HG03060 (cell line): ENCODE data around the gene PLPPR3.
"Not testable (repeated sequence)": the region's sequence is repeated elsewhere in the genome, so short reads cannot be mapped to it uniquely, and the experiment has no call there.

Experiments used
- ATAC-seq: cut with Tn5 transposase; IDR thresholded peaks from one replicate; pipeline ENCODE4 v1.9.1; 2021; ENCODE audit warnings: low read depth, moderate number of reproducible peaks; ENCODE audit not compliant: unreplicated experiment

Gene PLPPR3

DNA sequence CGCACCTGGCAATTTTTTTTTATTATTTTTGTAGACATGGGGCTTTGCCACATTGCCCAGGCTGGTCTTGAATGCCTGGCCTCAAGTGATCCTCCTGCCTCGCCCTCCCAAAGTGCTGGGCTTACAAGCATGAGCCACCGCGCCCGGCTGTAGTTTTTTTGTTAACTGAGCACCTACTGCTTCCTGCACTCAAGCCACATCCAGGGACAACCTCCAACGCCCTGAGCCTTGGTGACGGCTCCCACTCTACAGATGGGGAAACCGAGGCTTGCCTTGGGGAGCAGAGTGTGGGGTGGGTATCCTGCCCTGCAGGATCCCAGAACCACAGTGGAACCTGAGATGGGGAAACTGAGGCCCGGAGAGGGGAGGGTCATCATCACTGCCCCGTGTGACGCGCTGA is 33.4 kb upstream of the PLPPR3 start:
- ATAC-seq, result no peak

DNA sequence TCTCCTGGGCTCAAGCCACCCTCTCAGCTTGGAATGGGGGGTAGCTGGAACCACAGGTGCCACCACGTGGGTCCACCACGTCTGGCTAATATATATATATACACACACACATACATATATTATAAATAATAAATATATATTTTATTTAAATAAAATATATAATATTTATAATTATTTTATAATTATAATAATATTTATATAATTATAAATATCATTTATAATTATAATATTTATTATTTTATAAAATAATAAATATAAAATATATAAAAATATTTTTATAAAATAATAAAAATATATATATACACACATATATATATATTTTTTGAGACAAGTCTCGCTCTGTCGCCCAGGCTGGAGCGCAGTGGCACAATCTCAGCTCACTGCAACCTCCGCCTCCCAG is 32.8 kb upstream of the PLPPR3 start:
- no peak for ATAC-seq

DNA sequence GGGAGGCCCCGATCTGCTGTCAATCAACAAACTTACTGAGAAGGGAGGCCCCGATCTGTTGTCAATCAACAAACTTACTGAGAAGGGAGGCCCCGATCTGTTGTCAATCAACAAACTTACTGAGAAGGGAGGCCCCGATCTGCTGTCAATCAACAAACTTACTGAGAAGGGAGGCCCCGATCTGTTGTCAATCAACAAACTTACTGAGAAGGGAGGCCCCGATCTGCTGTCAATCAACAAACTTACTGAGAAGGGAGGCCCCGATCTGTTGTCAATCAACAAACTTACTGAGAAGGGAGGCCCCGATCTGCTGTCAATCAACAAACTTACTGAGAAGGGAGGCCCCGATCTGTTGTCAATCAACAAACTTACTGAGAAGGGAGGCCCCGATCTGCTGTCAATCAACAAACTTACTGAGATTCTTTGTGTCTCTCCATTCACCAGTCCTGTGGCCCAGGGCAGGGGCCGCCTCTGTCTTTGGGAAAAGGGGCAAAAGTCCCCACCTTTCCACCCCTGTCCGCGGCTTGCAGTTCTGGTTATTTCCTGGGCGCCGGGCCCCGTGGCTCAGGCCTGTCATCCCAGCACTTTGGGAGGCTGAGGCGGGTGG is 32.0 kb upstream of the PLPPR3 start:
- not testable (repeated sequence) for ATAC-seq

DNA sequence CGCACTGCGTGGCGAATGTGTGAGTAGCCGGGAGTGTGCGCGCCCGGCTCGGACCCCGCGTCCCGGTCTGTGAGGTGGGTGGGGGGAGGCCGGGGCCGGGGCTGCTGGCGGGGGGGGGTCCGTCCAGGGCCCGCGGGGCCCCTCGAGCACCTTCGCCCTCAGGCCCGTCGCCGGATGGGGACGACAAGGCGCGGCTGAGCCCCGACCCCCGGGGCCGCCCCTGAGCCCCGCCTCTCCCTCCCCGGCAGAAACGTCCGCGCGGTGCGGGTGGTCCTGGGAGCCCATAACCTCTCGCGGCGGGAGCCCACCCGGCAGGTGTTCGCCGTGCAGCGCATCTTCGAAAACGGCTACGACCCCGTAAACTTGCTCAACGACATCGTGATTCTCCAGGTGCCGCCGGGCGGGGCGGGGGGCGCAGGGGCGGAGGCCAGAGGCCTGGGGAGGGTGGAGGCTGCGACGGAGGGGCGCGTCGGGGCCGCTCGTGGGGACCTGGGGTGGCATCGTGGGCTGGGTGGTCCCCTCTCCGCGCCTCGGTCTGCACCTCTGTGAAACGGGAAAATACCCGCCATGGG is 31.3 kb upstream of the PLPPR3 start:
- no peak for ATAC-seq

DNA sequence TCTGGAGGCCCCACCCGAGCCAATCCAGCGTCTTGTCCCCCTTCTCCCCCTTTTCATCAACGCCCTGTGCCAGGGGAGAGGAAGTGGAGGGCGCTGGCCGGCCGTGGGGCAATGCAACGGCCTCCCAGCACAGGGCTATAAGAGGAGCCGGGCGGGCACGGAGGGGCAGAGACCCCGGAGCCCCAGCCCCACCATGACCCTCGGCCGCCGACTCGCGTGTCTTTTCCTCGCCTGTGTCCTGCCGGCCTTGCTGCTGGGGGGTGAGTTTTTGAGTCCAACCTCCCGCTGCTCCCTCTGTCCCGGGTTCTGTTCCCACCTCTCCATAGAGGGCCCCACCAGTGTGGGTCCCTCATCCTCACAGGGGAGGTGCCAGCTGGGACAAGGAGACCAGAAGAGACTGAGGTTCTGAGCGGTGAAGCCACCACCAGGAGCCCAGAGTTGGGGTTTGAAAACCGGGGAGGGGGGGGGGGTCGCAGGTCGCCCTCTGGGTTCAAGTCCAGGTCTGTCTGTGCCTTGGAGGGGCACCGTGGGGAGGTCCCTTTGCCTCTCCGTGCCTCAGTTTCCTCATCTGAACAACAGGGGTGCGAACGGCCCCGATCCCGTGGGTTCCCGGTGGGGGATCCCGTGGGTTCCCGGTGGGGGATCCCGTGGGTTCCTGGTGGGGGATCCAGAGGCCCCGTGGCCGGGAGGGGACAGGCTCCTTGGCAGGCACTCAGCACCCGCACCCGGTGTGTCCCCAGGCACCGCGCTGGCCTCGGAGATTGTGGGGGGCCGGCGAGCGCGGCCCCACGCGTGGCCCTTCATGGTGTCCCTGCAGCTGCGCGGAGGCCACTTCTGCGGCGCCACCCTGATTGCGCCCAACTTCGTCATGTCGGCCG is 30.6 kb upstream of the PLPPR3 start, which contains the start of gene ELANE:
TSS of gene ELANE (plus strand) at position 168 of the 878 bp plus-strand sequence. CDS start at position 194, 26 bp downstream.
- no peak for ATAC-seq

DNA sequence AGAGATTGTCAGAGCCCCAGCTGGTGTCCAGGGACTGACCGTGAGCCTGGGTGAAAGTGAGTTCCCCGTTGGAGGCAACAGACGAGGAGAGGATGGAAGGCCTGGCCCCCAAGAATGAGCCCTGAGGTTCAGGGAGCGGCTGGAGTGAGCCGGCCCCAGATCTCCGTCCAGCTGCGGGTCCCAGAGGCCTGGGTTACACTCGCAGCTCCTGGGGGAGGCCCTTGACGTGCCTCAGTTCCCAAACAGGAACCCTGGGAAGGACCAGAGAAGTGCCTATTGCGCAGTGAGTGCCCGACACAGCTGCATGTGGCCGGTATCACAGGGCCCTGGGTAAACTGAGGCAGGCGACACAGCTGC is 29.2 kb upstream of the PLPPR3 start:
- no peak for ATAC-seq

DNA sequence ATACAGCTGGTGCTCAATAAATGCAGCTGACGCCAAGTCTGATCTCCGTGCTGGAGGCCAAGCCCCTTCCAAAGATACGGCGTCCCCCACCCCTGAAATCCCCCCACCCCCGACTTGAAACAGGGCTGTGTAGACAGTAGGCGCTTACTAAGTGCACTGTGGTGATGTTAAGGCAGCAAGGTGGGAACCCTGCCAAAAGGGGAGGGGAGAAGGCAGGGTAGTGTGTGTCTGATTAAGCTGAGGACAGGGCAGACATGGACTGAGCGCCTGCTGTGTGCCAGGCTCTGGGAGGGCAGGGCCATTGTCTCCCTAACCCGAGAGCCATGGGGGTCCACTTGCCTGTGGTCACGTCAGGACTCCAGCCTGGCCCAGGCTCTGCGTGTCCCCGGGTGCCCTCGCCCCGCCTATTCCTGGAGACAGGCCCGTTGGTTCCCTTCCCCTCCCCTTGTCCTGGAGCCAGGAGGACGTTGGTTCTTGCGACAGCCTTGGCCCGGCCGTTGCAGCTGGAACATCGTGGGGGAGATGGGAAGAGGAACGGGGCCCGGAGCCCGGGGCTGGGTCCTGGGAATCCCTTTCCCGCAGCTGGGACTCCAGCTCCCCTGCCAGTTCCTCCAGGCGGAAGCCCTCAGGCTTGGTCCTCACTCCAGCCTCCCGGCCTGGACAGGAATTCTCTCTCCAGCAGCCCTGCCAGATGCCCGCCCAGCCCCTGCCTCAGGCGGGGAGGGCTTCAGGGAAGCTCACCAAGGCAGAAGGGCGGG is 28.6 kb upstream of the PLPPR3 start:
- ATAC-seq, result no peak

DNA sequence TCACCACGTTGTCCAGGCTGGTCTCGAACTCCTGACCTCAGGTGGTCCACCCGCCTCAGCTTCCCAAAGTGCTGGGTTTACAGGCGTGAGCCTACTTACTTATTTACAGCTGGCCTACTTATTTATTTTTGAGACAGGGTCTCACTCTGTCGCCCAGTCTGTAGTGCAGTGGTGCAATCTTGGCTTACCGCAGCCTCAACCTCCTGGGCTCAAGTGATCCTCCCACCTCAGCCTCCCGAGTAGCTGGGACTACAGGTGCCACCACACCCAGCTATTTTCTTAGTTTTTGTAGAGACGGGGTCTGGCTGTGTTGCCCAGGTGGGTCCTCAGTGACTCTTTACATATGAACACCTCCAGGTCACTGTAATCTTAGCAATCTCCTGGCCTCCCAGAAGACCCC is 27.4 kb upstream of the PLPPR3 start:
- ATAC-seq, result not testable (repeated sequence)

DNA sequence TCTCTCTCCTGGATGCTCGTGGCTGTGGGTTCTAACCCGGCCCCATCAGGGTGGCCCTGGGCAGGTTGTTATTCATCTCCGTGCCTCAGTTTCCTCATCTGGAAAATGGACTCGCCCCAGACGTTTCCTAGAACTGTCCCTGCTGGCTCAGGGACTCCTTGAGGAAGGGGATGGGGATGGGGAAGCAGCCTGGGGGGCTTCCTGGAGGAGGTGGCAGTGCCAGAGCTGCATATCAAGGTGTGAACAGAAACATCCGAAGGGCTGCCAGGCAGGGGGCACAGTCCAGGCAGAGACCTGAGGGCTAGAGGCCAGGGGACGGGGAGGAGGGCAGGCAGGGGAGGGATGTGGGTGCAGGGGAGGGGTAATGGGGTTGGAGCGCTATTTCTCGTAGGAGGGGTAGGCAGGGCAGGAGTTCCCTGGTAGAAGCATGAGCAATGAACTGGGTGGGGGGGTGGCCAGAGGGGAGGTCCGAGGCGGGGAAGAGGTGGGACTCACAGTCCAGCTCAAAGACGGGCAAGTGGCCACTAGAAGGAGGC is 26.7 kb upstream of the PLPPR3 start:
- no peak for ATAC-seq

DNA sequence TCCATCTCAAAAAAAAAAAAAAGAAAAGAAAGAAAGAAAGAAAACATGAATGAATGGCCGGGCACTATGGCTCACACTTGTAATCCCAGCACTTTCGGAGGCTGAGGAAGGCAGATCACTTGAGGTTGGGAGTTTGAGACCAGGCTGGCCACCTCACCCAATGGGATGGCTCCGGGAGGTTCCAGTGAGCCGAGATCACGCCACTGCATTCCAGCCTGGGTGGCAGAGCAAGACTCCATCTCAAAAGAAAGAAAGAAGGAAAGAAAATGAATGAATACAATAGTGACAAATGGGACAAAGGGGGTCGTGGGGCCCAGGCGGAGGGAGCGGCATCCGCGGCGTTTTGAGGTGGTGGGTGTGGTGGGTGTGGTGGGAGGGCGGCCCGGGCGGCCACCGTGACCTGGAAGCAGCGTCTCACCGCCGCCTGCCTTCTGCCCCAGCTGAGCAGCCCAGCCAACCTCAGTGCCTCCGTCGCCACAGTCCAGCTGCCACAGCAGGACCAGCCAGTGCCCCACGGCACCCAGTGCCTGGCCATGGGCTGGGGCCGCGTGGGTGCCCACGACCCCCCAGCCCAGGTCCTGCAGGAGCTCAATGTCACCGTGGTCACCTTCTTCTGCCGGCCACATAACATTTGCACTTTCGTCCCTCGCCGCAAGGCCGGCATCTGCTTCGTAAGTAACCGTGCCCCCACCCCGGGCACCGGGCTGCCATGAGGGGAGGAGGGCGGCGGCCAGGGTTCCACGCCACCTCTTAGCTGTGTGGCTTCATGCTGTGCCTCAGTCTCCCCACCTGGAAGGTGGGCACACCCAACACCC is 24.2 kb upstream of the PLPPR3 start:
- no peak for ATAC-seq

DNA sequence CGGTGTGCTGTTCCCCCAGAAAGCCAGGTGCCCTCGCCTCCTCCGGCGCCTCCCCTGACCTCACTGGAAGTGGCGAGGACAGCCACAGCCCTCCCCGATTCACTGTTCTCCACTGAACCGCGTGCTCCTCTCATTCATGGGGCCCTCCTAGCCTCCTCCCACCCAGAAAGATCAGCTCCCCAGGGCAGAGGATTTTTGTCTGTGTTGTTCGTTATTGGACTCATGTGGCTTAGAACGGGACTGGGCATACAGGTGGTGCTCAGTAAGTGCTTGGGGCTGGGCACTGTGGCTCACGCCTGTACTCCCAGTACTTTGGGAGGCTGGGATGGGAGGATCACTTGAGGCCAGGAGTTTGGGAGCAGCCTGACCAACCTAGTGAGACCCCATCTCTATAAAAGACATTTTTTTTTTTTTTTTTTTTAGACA is 22.8 kb upstream of the PLPPR3 start:
- ATAC-seq, result no peak

DNA sequence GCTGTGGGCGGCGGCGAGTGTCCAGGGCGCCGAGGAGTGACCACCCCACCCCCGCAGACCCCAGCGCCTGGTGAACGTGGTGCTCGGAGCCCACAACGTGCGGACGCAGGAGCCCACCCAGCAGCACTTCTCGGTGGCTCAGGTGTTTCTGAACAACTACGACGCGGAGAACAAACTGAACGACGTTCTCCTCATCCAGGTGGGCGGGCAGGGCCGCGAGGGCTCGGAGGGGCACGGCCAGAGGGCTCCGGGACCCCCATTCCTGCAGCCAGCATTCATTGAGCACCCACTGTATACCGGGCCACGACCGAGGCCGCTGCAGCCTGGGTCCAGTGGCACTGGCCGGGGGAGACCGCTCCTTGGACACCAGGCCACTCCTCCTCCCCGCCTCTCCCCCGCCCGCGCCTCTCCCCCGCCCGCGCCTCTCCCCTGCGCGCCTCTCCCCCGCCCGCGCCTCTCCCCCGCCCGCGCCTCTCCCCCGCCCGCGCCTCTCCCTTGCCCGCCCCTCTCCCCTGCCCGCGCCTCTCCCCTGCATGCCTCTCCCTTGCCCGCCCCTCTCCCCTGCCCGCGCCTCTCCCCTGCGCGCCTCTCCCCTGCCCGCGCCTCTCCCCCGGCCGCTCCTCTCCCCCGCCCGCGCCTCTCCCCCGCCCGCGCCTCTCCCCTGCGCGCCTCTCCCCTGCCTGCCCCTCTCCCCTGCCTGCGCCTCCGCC is 22.2 kb upstream of the PLPPR3 start:
- ATAC-seq, result no peak

DNA sequence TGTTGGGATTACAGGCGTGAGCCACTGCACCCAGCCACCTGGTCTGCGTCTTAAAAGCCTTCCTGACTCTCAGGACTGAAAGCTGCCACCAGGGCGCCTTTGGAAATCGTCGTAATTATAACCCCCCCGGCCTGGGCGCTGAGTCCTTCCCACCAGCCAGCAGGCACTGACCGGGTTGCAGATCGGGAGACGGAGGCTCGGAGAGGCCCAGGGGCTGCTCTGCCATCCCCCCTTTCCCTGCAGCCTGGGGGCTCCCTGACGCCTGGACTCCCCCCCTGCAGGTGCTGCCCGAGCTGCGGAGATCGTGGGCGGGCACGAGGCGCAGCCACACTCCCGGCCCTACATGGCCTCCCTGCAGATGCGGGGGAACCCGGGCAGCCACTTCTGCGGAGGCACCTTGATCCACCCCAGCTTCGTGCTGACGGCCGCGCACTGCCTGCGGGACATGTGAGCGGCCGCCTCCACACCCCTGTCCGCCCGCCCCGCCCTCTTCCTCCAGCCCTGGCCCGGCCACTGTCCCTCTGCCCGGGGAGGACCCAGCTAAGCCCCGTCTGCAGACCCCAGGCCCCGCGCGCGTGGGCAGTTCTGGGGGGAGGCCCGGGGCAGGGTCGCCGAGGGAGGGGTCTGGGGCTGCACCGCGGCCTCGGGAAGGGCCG is 21.6 kb upstream of the PLPPR3 start:
- ATAC-seq, result no peak

DNA sequence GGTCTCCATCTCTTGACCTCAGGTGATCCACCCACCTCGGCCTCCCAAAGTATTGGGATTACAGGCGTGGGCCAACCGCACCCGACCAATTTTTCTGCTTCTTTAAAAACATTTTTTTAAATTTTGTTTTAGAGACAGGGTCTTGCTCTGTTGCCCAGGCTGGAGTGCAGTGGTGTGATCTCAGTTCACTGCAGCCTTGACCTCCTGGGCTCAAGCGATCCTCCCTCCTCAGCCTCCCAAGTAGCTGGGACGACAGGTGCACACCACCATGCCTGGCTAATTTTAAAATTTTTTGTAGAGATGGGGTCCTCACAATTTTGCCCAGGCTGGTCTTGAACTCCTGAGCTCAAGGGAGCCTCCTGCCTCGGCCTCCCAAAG is 21.0 kb upstream of the PLPPR3 start:
- not testable (repeated sequence) for ATAC-seq

DNA sequence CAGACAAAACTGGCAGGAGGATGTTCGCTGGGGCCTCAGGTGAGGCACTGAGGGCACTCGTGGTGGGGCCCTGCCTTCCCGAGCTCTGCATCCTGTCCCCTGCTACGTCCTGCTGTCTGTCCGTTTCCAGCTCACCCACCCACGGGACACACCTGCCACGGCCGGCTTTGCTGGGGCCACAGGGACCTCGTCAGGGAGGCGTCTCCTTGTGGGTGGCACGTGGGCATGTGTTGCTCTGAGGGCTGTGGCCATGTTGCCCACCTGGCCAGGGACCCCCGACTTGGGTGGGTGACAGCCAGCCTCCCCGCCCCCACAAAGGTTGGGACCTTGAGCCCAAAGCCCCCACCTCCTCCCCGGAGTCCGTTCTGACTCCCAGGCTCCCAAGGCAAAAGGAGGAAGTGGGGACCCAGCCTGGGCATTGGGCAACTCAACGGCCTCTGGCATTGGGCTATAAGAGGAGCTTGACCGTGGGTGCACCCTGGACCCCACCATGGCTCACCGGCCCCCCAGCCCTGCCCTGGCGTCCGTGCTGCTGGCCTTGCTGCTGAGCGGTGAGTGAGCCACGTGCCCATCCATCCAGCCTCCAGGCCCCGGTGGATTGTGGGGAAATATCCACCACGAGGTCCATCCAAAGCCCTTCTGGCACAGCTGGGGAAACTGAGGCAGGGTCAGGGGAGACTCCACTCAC is 18.9 kb upstream of the PLPPR3 start, which contains the start of gene PRTN3:
TSS of gene PRTN3 (plus strand) at position 481 of the 688 bp plus-strand sequence. CDS start at position 491, 10 bp downstream.
- ATAC-seq, result no peak

DNA sequence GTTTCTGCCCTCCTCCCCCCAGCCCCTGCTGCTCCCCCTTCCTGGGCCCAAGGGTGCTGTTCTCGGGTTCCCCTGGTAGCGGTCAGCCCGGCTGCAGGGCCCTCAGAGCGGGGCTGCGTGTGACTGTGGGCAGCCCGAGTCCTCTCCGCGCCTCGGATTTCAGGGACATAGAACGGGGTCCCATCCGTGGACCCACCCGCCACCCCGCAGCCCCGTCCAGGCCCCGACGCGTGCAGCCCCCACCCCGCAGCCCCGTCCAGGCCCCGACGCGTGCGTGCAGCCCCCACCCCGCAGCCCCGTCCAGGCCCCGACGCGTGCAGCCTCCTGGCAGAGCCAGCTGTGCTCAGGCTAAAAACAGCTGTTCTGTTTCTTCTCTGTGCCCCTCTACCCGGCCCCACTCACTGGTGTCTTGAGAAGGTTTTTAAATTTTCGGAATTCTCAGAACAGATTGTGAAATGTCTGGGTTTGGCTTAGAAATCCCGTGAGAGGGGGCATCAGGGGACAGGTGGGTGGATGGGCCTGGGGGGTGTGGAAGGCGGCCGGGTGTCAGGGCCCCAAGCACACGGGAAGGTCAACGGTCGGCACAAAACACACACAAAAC is 13.6 kb upstream of the PLPPR3 start:
- ATAC-seq, result no peak

DNA sequence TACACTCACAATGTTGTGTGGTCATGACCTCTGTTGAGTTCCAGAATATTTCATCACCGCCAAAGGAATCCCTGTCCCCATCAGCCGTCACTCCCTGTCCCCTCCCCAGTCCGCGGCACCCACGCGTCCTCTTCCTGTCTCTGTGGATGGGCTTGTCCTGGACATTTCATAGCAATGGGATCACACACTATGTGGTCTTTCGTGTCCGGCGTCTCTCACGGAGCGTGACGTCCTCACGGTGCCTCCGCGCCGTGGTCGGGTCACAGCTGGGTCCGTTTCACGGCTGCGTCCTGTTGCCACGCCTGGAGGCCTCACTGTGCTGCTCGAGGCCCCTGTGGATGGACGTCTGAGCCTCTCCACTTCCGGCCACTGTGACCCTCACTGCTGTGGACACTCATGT is 12.5 kb upstream of the PLPPR3 start:
- ATAC-seq, result no peak
